Iris pigment epithelial cell (primary cell): Measurements from ENCODE around the gene YDJC.
"Not testable (repeated sequence)": the region's sequence is repeated elsewhere in the genome, so short reads cannot be mapped to it uniquely, and the experiment has no call there.

ENCODE experiments used
- DNase-seq: peaks from one replicate; pipeline ENCODE4 v3.0.0-alpha.2; 2011; ENCODE audit warnings: low read depth

The YDJC gene

GRCh38 chr22:21629255-21630149, at the start of gene YDJC:
Gene YDJC (minus strand): TSS chr22:21630022. CDS start chr22:21630014, 8 bp downstream.
- peak; percentile 92 for DNase-seq

GRCh38 chr22:21679383-21679782, 49.6 kb upstream of the YDJC start:
- no peak for DNase-seq

GRCh38 chr22:21678842-21679241, 49.0 kb upstream of the YDJC start:
- not testable (repeated sequence) for DNase-seq

- no peak for DNase-seq
Measured at GRCh38 chr22:21677606-21678443, 48.0 kb upstream of the YDJC start.

- no peak for DNase-seq
Measured at GRCh38 chr22:21674638-21675245, 44.9 kb upstream of the YDJC start.

- no peak for DNase-seq
Measured at GRCh38 chr22:21673534-21674321, 43.9 kb upstream of the YDJC start.

GRCh38 chr22:21672107-21672629, 42.3 kb upstream of the YDJC start:
- no peak for DNase-seq

- no peak for DNase-seq
Measured at GRCh38 chr22:21669026-21669425, 39.2 kb upstream of the YDJC start.

- no peak for DNase-seq
Measured at GRCh38 chr22:21666786-21667185, 37.0 kb upstream of the YDJC start.

- DNase-seq, result no peak
Measured at GRCh38 chr22:21665047-21665851, 35.4 kb upstream of the YDJC start.

- DNase-seq, result no peak
Measured at GRCh38 chr22:21663738-21664137, 33.9 kb upstream of the YDJC start.

GRCh38 chr22:21661991-21662390, 32.2 kb upstream of the YDJC start:
- no peak for DNase-seq

GRCh38 chr22:21660904-21661303, 31.1 kb upstream of the YDJC start:
- no peak for DNase-seq

GRCh38 chr22:21659864-21660525, 30.2 kb upstream of the YDJC start:
- DNase-seq, result no peak

GRCh38 chr22:21657360-21658032, 27.7 kb upstream of the YDJC start:
- DNase-seq, result peak; percentile 32

- DNase-seq, result no peak
Measured at GRCh38 chr22:21657020-21657359, 27.2 kb upstream of the YDJC start.

- DNase-seq, result no peak
Measured at GRCh38 chr22:21652547-21653545, 23.0 kb upstream of the YDJC start.

- DNase-seq, result peak; percentile 89
Measured at GRCh38 chr22:21652010-21652546, 22.3 kb upstream of the YDJC start.
